Astrocyte of the spinal cord (primary cell): ENCODE measurements around the gene PRICKLE4.

Experiments used
- DNase-seq: peaks from one replicate; pipeline ENCODE4 v3.0.0; 2011; ENCODE audit warnings: low read depth, low spot score
- H3K4me3 ChIP-seq: 2 replicates; pipeline ENCODE4 v1.5.1; 2011; ENCODE audit warnings: low read depth, mild to moderate bottlenecking, low read length, moderate library complexity
- in situ Hi-C: cut with HindIII; loops from 2 replicates; pipeline ENCODE4 v1.10.0; 2017; ENCODE audit warnings: low sequenced_read_pairs
- TF ChIP-seq, protein P1 (sequence below): IDR thresholded peaks from 2 replicates; pipeline ENCODE4 v1.5.1; 2012; ENCODE audit warnings: low read depth, mild to moderate bottlenecking, low read length, inconsistent platforms

The PRICKLE4 gene

GRCh38 chr6:41740366-41741162 lies 40.0 kb upstream of the PRICKLE4 start:
- DNase-seq: no peak
- TF ChIP-seq, protein P1, sequence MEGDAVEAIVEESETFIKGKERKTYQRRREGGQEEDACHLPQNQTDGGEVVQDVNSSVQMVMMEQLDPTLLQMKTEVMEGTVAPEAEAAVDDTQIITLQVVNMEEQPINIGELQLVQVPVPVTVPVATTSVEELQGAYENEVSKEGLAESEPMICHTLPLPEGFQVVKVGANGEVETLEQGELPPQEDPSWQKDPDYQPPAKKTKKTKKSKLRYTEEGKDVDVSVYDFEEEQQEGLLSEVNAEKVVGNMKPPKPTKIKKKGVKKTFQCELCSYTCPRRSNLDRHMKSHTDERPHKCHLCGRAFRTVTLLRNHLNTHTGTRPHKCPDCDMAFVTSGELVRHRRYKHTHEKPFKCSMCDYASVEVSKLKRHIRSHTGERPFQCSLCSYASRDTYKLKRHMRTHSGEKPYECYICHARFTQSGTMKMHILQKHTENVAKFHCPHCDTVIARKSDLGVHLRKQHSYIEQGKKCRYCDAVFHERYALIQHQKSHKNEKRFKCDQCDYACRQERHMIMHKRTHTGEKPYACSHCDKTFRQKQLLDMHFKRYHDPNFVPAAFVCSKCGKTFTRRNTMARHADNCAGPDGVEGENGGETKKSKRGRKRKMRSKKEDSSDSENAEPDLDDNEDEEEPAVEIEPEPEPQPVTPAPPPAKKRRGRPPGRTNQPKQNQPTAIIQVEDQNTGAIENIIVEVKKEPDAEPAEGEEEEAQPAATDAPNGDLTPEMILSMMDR: no peak
- no peak overlapping the region for H3K4me3 ChIP-seq
- in situ Hi-C loops: no loop called here

GRCh38 chr6:41741625-41742490 lies 38.7 kb upstream of the PRICKLE4 start:
- DNase-seq: no peak
- in situ Hi-C loops: no loop called here
- no peak overlapping the region for H3K4me3 ChIP-seq
- TF ChIP-seq, protein P1: no peak

DNA sequence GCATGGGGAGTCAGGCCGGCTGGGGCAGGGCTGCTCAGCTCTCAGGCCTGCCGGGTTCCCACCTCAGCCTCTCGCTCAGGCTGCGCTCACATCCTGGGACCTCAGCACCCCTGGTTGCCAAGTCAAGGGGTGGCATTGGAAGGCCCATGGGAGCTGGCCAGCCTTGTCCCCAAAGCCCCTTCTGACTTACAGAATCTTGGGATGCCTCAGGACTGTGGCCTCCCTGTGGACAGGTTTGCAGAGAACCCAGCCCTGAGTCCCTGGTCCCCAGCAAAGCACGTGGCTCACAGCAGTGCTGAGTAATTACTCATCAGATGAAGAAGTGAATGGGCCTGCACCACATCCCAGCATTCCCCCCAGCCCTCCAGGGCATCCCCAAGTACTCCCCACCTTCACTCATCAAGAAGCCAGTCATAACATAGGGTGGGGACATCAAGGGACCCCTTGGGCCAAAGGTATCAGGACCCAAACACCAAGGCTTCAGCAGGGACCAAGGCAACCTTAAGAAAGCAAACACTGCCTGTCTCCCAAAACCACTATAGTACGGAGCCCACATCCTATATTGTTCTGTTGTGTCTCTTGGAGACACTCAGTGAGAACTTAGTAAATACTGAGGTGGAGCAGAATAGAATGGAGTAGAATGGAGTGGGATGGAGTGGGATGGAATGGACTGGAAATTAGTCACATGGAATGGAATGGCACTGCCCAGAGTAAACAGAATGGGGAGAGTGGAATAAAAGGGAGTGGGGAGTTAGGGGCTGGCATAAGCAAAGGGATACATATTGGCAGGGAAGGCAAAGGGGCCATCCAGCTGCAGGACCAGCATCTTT lies 37.0 kb upstream of the PRICKLE4 start:
- in situ Hi-C loops: no loop called here
- no peak for DNase-seq
- H3K4me3 ChIP-seq: no peak overlapping the region
- TF ChIP-seq, protein P1: no peak

DNA sequence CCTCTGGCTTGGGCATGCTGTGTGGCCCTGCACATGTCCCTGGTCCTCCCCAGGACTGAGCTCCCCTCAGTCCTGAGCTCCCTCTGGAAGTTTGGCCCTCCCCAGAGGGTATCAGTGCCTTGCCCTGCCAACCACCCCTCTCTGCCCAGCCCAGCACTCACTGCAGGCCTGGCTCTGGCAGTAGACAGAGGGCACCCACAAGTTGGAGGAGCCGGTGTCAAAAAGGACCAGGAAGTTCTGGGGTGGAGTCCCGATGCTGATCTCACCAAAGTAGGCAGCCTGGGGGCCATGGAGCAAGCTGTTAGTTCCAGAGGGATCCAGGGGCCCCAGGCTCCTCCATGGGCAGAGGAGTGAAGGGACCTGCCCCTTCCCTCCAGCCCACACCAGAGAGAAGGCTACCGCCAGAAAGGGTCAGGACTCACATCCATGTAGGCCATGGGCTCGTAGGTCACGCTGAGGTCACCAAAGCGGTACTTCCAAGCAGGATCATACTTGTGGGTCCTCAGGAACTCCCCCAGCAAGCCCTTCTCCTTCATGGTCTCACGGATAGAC lies 36.3 kb upstream of the PRICKLE4 start:
- H3K4me3 ChIP-seq: no peak overlapping the region
- no peak for DNase-seq
- in situ Hi-C loops: no loop called here
- TF ChIP-seq, protein P1: no peak

- no peak for DNase-seq
- TF ChIP-seq, protein P1: no peak
- H3K4me3 ChIP-seq: no peak overlapping the region
- in situ Hi-C loops: no loop called here
Measured at GRCh38 chr6:41746107-41746506, 34.5 kb upstream of the PRICKLE4 start.
